Transverse colon (tissue), 4 donors: ENCODE results near the gene PCBP3.
"Not testable (repeated sequence)": the region's sequence is repeated elsewhere in the genome, so short reads cannot be mapped to it uniquely, and the experiment has no call there.

Experiments
- CTCF ChIP-seq, 5 experiments: fragments of 200-600 bp in 3 of 5; fragments of 450-650 bp in 2 of 5; sonication (generic) in 3 of 5; IDR thresholded peaks; 1 replicate in 2 of 5; 2 replicates in 3 of 5; pipeline ENCODE4 v1.5.1; 2016 to 2017; ENCODE audit warnings: antibody characterized with exemption in 5 of 5, inconsistent platforms in 3 of 5, mild to moderate bottlenecking in 2 of 5, moderate library complexity in 1 of 5
- EP300 ChIP-seq: sonication (generic); formaldehyde crosslinking; IDR thresholded peaks from one replicate; pipeline ENCODE4 v1.6.1; 2017; ENCODE audit warnings: antibody characterized with exemption, low read depth
- POLR2A ChIP-seq: fragments of 450-650 bp; IDR thresholded peaks from one replicate; pipeline ENCODE4 v1.6.1; 2016; ENCODE audit warnings: antibody characterized with exemption, mild to moderate bottlenecking, moderate library complexity
- POLR2AphosphoS5 ChIP-seq, 3 donors: sonication (generic); formaldehyde crosslinking; IDR thresholded peaks; one replicate each; pipeline ENCODE4 v1.6.1; 2016; ENCODE audit warnings: antibody characterized with exemption in 3 of 3

GRCh38 chr21:45815781-45816180 lies 172.3 kb downstream of the PCBP3 start:
- TF ChIP-seq CTCF (IDR thresholded peaks at IDR 0.05); POLR2AphosphoS5 (IDR thresholded peaks at IDR 0.05); POLR2A; EP300: not testable (repeated sequence)
